ENCODE data around the gene FUS.
"Not testable (repeated sequence)": the region's sequence is repeated elsewhere in the genome, so short reads cannot be mapped to it uniquely, and the experiment has no call there.

Gene FUS

DNA sequence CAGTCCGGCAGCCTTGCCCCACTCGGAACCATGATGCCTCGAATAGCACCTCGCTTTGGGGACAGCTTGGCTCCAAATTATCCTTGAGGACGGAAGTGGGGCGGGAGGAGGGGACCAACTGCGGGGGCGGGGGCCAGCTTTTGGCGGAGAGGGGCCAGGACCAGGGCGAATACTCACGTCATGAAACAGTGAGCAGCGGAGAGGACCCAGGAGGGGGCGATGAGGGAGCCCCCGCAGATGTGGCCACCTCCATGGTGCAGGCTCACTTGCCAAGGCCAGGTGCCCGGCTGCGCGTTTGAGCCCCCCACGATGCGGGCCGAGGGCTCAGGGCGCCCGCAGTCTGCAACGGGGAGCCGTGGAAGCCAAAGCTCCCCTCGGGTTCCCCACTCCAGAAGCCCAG is 31.0 kb upstream of the FUS start:
- no peak overlapping the region for H3K4me3 ChIP-seq (ENCODE audit: low read length)
- H3K27me3 ChIP-seq (ENCODE audit: control insufficient read depth, insufficient read depth, low read length) = peaks cover 3% of the 10 kb centered on the region

GRCh38 chr16:31149332-31149731 is 30.6 kb upstream of the FUS start:
- Histone ChIP-seq H3K36me3 (ENCODE audit: control insufficient read depth, insufficient read depth, low read length) (no peaks in the 10 kb centered on the region), H3K9ac (ENCODE audit: low read length) (no peak overlapping the region), H3K4me3 (ENCODE audit: low read length) (no peak overlapping the region), H3K27ac (ENCODE audit: low read depth, low read length) (no peak overlapping the region), H3K4me1 (ENCODE audit: control insufficient read depth, insufficient read depth, low read length) (no peaks in the 10 kb centered on the region), H3K27me3 (ENCODE audit: control insufficient read depth, insufficient read depth, low read length) (peaks cover 3% of the 10 kb centered on the region)

More for the DNA sequence above, 31.0 kb upstream of the FUS start:
- H3K36me3 ChIP-seq (ENCODE audit: control insufficient read depth, insufficient read depth, low read length) = no peaks in the 10 kb centered on the region
- H3K4me1 ChIP-seq (ENCODE audit: control insufficient read depth, insufficient read depth, low read length) = no peaks in the 10 kb centered on the region
- no peak overlapping the region for H3K9ac ChIP-seq (ENCODE audit: low read length)
- no peak overlapping the region for H3K27ac ChIP-seq (ENCODE audit: low read depth, low read length)

DNA sequence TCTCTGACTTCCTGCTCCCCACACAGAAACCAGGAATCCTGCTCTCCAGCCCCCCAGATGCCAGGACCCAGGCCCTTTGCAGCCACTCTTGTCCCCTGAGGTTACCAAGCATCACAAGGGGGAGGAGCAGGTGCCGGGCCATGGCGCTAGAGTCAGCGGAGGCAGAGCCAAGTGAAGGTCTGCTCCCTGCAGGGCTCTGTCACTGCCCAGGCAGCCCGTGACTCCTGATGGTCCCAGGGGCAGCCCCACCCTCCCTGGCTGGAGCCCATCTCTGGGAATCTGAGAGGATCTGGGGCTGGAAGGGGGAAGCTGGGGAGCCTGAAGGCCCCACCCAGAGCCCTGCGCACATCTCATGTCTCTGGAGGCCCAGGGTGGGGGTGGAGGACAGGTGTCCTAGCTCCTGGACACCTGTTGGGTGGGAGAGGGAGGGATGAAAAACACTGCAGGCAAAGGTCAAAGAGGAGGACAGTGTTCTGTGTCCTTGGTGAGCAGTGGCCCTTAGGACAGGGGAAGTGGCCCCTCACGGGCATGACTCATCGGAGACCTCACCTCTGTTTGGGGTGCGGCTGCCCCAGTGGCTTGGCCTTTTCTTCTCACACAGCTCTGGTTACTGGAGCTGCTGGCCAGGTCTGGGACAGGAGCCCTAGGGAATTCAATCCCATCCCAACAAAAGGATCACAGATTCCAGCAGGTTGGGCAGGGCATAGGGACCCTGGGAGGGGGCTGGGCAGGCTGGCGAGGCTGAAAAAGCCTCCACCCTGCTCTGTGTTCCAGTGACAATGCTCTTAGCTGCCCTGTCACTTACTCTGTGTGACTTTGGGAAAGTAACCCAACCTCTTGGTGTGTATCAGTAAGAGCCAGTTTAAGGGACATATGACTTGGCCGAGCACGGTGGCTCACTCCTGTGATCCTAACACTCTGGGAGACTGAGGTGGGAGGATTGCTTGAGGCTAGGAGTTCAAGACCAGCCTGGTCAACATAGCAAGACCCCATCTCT is 29.7 kb upstream of the FUS start, which contains the start of gene PRSS36:
Gene PRSS36 (minus strand): TSS at position 173 of the 997 bp plus-strand sequence. CDS start 31 bp downstream, at position 142.
- peaks cover 3% of the 10 kb centered on the region for H3K27me3 ChIP-seq (ENCODE audit: control insufficient read depth, insufficient read depth, low read length)
- H3K4me1 ChIP-seq (ENCODE audit: control insufficient read depth, insufficient read depth, low read length) = no peaks in the 10 kb centered on the region
- no peak within 1 kb of the TSS for H3K27ac ChIP-seq (ENCODE audit: low read depth, low read length)
- H3K36me3 ChIP-seq (ENCODE audit: control insufficient read depth, insufficient read depth, low read length) = no peaks in the 10 kb centered on the region
- H3K4me3 ChIP-seq (ENCODE audit: low read length) = no peak within 1 kb of the TSS
- no peak within 1 kb of the TSS for H3K9ac ChIP-seq (ENCODE audit: low read length)

DNA sequence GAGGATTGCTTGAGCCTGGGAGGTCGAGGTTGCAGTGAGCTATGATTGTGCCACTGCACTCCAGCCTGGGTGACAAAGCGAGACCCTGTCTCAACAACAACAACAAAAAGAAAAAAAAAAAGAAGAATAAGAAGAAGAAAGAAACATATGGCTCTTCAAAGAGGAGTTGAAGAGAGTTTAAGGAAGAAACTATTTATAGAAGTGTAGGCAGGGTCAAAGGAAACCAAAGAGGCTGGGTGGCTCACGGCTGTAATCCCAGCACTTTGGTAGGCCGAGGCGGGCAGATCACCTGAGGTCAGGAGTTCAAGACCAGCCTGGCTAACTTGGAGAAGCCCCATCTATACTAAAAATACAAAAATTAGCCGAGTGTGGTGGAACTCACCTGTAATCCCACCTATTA is 29.0 kb upstream of the FUS start:
- H3K27me3 ChIP-seq (ENCODE audit: control insufficient read depth, insufficient read depth, low read length); H3K36me3 ChIP-seq (ENCODE audit: control insufficient read depth, insufficient read depth, low read length); H3K27ac ChIP-seq (ENCODE audit: low read depth, low read length); H3K4me1 ChIP-seq (ENCODE audit: control insufficient read depth, insufficient read depth, low read length); H3K4me3 ChIP-seq (ENCODE audit: low read length); H3K9ac ChIP-seq (ENCODE audit: low read length): not testable (repeated sequence)

DNA sequence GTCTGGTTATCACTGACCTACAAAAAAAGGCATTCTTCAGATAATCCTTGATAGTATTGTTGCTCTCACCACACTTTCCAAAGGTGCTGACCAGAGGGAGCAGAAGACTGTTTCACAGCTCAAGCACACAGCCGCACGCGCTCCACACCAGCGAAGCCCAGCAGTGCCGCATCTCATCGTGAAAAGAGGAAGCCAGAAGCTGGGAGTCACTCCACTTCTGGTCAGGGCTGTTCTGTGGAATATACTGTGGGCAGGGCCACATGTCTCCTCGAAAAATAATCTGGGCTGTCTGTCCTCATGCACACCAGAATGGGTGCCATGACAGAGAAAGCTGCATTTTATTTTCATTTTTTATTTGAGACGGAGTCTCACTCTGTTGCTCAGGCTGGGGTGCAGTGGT is 22.8 kb upstream of the FUS start:
- no peak overlapping the region for H3K9ac ChIP-seq (ENCODE audit: low read length)
- no peaks in the 10 kb centered on the region for H3K4me1 ChIP-seq (ENCODE audit: control insufficient read depth, insufficient read depth, low read length)
- H3K27me3 ChIP-seq (ENCODE audit: control insufficient read depth, insufficient read depth, low read length) = no peaks in the 10 kb centered on the region
- no peaks in the 10 kb centered on the region for H3K36me3 ChIP-seq (ENCODE audit: control insufficient read depth, insufficient read depth, low read length)
- no peak overlapping the region for H3K4me3 ChIP-seq (ENCODE audit: low read length)
- no peak overlapping the region for H3K27ac ChIP-seq (ENCODE audit: low read depth, low read length)

DNA sequence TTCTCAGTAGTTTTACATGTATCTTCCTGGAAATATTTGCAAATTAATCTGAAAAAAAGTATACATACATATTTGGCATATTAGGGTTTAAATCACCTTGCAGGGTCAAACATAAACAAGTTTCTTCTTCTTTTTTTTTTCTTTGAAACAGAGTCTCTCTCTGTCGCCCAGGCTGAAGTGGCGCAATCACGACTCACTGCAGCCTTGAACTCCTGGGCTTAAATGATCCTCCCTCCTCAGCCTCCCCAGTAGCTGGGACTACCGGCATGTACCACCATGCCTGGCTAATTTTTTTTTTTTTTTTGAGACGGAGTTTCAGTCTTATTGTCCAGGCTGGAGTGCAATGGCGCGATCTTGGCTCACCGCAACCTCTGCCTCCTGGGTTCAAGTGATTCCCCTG is 12.6 kb upstream of the FUS start:
- Histone ChIP-seq H3K9ac (ENCODE audit: low read length) (no peak overlapping the region), H3K27ac (ENCODE audit: low read depth, low read length) (no peak overlapping the region), H3K27me3 (ENCODE audit: control insufficient read depth, insufficient read depth, low read length) (no peaks in the 10 kb centered on the region), H3K4me1 (ENCODE audit: control insufficient read depth, insufficient read depth, low read length) (no peaks in the 10 kb centered on the region), H3K4me3 (ENCODE audit: low read length) (no peak overlapping the region), H3K36me3 (ENCODE audit: control insufficient read depth, insufficient read depth, low read length) (no peaks in the 10 kb centered on the region)

DNA sequence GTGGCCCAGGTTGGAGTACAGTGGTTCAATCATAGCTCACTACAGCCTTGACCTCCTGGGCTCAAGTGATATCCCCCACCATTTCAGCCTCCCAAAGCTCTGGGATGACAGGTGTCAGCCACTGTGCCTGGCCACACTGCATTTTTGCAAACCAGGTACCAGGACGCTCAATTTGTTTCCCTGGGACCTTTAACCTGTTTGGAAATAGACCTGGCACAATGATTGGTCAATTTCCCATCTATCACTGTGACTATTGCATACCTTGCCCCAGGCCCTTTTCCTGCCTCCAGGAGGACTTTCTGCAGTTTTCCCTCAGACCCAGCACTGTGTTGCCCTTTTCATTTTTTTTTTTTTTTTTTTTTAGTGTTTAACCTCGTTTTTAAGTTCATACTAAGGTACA is 11.1 kb upstream of the FUS start:
- Histone ChIP-seq H3K4me1 (ENCODE audit: control insufficient read depth, insufficient read depth, low read length) (no peaks in the 10 kb centered on the region), H3K27ac (ENCODE audit: low read depth, low read length) (no peak overlapping the region), H3K9ac (ENCODE audit: low read length) (no peak overlapping the region), H3K4me3 (ENCODE audit: low read length) (no peak overlapping the region), H3K36me3 (ENCODE audit: control insufficient read depth, insufficient read depth, low read length) (no peaks in the 10 kb centered on the region), H3K27me3 (ENCODE audit: control insufficient read depth, insufficient read depth, low read length) (no peaks in the 10 kb centered on the region)

- H3K4me3 ChIP-seq (ENCODE audit: low read length); H3K9ac ChIP-seq (ENCODE audit: low read length); H3K27me3 ChIP-seq (ENCODE audit: control insufficient read depth, insufficient read depth, low read length); H3K4me1 ChIP-seq (ENCODE audit: control insufficient read depth, insufficient read depth, low read length); H3K27ac ChIP-seq (ENCODE audit: low read depth, low read length); H3K36me3 ChIP-seq (ENCODE audit: control insufficient read depth, insufficient read depth, low read length): not testable (repeated sequence)
These were observed 9.9 kb upstream of the FUS start for GRCh38 chr16:31170048-31170447.

DNA sequence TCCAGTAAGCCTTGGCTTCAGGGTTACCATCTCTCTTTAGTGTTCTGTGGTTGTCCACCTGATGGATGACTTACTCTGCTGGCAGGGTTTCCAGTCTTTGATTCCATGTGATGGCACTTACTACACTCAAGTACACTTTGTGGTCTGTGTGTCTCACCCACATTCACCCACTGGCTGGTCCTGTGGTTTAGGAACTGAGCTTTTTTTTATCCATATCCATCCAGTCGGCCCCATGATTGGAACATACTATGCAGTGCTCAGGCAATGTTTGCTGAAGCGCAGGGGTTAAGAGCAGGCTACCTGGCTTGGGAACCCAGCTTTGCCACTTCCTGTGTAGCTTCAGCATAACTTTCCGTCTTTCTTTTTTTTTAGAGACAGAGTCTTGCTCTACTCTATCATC is 2.8 kb upstream of the FUS start:
- no peaks in the 10 kb centered on the region for H3K27me3 ChIP-seq (ENCODE audit: control insufficient read depth, insufficient read depth, low read length)
- peaks cover 10% of the 10 kb centered on the region for H3K4me1 ChIP-seq (ENCODE audit: control insufficient read depth, insufficient read depth, low read length)
- H3K36me3 ChIP-seq (ENCODE audit: control insufficient read depth, insufficient read depth, low read length) = no peaks in the 10 kb centered on the region
- no peak overlapping the region for H3K9ac ChIP-seq (ENCODE audit: low read length)
- H3K27ac ChIP-seq (ENCODE audit: low read depth, low read length) = no peak overlapping the region
- H3K4me3 ChIP-seq (ENCODE audit: low read length) = peak overlapping the region; percentile 32

GRCh38 chr16:31179219-31179746 is 656 bp upstream of the FUS start:
- no peaks in the 10 kb centered on the region for H3K27me3 ChIP-seq (ENCODE audit: control insufficient read depth, insufficient read depth, low read length)
- H3K27ac ChIP-seq (ENCODE audit: low read depth, low read length) = peak overlapping the region; percentile 99
- peak overlapping the region; percentile 63 for H3K9ac ChIP-seq (ENCODE audit: low read length)
- H3K36me3 ChIP-seq (ENCODE audit: control insufficient read depth, insufficient read depth, low read length) = peaks cover 9% of the 10 kb centered on the region
- H3K4me1 ChIP-seq (ENCODE audit: control insufficient read depth, insufficient read depth, low read length) = peaks cover 18% of the 10 kb centered on the region
- H3K4me3 ChIP-seq (ENCODE audit: low read length) = peak overlapping the region; percentile 93

GRCh38 chr16:31181102-31181830 is 1.3 kb downstream of the FUS start:
- Histone ChIP-seq H3K4me1 (ENCODE audit: control insufficient read depth, insufficient read depth, low read length) (peaks cover 18% of the 10 kb centered on the region), H3K4me3 (ENCODE audit: low read length) (peak overlapping the region; percentile 93), H3K27ac (ENCODE audit: low read depth, low read length) (no peak overlapping the region), H3K36me3 (ENCODE audit: control insufficient read depth, insufficient read depth, low read length) (peaks cover 25% of the 10 kb centered on the region), H3K9ac (ENCODE audit: low read length) (peak overlapping the region; percentile 13), H3K27me3 (ENCODE audit: control insufficient read depth, insufficient read depth, low read length) (no peaks in the 10 kb centered on the region)

GRCh38 chr16:31182391-31182790 is 2.5 kb downstream of the FUS start:
- Histone ChIP-seq H3K9ac (ENCODE audit: low read length) (no peak overlapping the region), H3K4me1 (ENCODE audit: control insufficient read depth, insufficient read depth, low read length) (peaks cover 18% of the 10 kb centered on the region), H3K27ac (ENCODE audit: low read depth, low read length) (no peak overlapping the region), H3K4me3 (ENCODE audit: low read length) (peak overlapping the region; percentile 93), H3K27me3 (ENCODE audit: control insufficient read depth, insufficient read depth, low read length) (no peaks in the 10 kb centered on the region), H3K36me3 (ENCODE audit: control insufficient read depth, insufficient read depth, low read length) (peaks cover 31% of the 10 kb centered on the region)
